ENCODE measurements around the gene THAP7. TPM values are rescaled to one million over a fixed set of nuclear protein-coding genes. Genes with fewer than 3 reads are reported as not detected.

The THAP7 gene
- total and polyA plus RNA-seq, 9 of the 15 experiments (the other 6 are each of a cell fraction or from before 2014, with no cell fraction given) = 7.9 to 263 (median 84.1) TPM

- TF ChIP-seq TFE3 (CRISPR knock-in tag; IDR thresholded peaks at IDR 0.05) = no peak; the same call in 1 of the 2 replicates
- TF ChIP-seq TEAD1 (CRISPR knock-in tag; IDR thresholded peaks at IDR 0.05) = peak in 1 of 2 experiments; percentile 73; a peak in 2 of 4 replicates
- TF ChIP-seq SMC3 (conservative IDR thresholded peaks at IDR 0.05; ENCODE audit: insufficient read depth, low read depth, low read length) = peak; percentile 30; the same call in 1 of the 2 replicates
- no peak for TF ChIP-seq POLR2AphosphoS5 (IDR thresholded peaks at IDR 0.05; ENCODE audit: control insufficient read depth, insufficient read depth, low read depth, low read length)
- TF ChIP-seq RAD21 (CRISPR knock-in tag; conservative IDR thresholded peaks at IDR 0.05 in 1 of 2, IDR thresholded peaks at IDR 0.05 in 1 of 2) = peak in 1 of 2 experiments; percentile 28; a peak in 3 of 4 replicates
- TF ChIP-seq HDAC6 (IDR thresholded peaks at IDR 0.05; ENCODE audit: low read depth, low read length) = no peak
- no peak for TF ChIP-seq ZBTB5 (IDR thresholded peaks at IDR 0.05)
- no peak for TF ChIP-seq ZNF507 (tag; conservative IDR thresholded peaks at IDR 0.05)
- TF ChIP-seq NUFIP1 (IDR thresholded peaks at IDR 0.05; ENCODE audit: partially characterized antibody) = no peak
- peak; percentile 66; the same call in 1 of the 2 replicates for TF ChIP-seq ZNF444 (CRISPR knock-in tag; IDR thresholded peaks at IDR 0.05)
- TF ChIP-seq ZBTB11 (CRISPR knock-in tag; IDR thresholded peaks at IDR 0.05) = no peak; a peak in 1 of 6 replicates
- TF ChIP-seq ETV1 (tag; conservative IDR thresholded peaks at IDR 0.05; ENCODE audit: low read depth) = peak; percentile 99
- no peak for TF ChIP-seq LARP7 (IDR thresholded peaks at IDR 0.05)
Measured at GRCh38 chr22:21014726-21015465, 13.0 kb upstream of the THAP7 start, which contains the start of gene P2RX6 (continued).
